Cardiac septum (tissue), 1 donor: Measurements from ENCODE around the gene SH2D3A. TPM values are rescaled to one million over a fixed set of nuclear protein-coding genes. Genes with fewer than 3 reads are reported as not detected.
"Not testable (repeated sequence)": the region's sequence is repeated elsewhere in the genome, so short reads cannot be mapped to it uniquely, and the experiment has no call there.

Experiments used
- DNase-seq: peaks from one replicate; pipeline ENCODE4 v3.0.0-alpha.2; 2020; ENCODE audit warnings: low spot score
- intact Hi-C: fragments of 100-400 bp; cut with DNase I; formaldehyde crosslinking; loops from one replicate; pipeline ENCODE4 v1.14.0; 2022
- long read RNA-seq: library from polyadenylated mRNA; unstranded; transcript quantifications from one replicate; pipeline ENCODE4 v2.0.0, GENCODE V29; 2021
- total RNA-seq: library from RNA; stranded (reverse); fragmentation: NEBNext Ultra II Directional; extraction: Animal tissue kit (Norgen Biotek cat#: 25700); gene quantifications from one replicate; pipeline ENCODE4 v1.2.1, GENCODE V29; 2021
- donor health status: DM: no; HTN: no; CAD: no.

SH2D3A gene
- 0.40 TPM for total RNA-seq
- long read RNA-seq: 0 reads

- intact Hi-C loops: no loop called here
- DNase-seq: peak; percentile 94
Measured at GRCh38 chr19:6767357-6768235, at the start of gene SH2D3A. Gene SH2D3A (minus strand): TSS chr19:6767435. CDS start chr19:6763748, 3,687 bp downstream.

GRCh38 chr19:6813659-6814058, 46.4 kb upstream of the SH2D3A start:
- intact Hi-C loops: no loop called here
- no peak for DNase-seq

GRCh38 chr19:6812612-6813011, 45.4 kb upstream of the SH2D3A start:
- DNase-seq: no peak
- intact Hi-C loops: no loop called here

GRCh38 chr19:6811906-6812305, 44.7 kb upstream of the SH2D3A start:
- DNase-seq: no peak
- intact Hi-C loops: no loop called here

GRCh38 chr19:6811378-6811777, 44.1 kb upstream of the SH2D3A start:
- DNase-seq: no peak
- intact Hi-C loops: no loop called here

- no peak for DNase-seq
- intact Hi-C loops: no loop called here
Measured at GRCh38 chr19:6809262-6809661, 42.0 kb upstream of the SH2D3A start.

- intact Hi-C loops: no loop called here
- no peak for DNase-seq
Measured at GRCh38 chr19:6808494-6808893, 41.3 kb upstream of the SH2D3A start.

- intact Hi-C loops: no loop called here
Measured at GRCh38 chr19:6807291-6807690, 40.1 kb upstream of the SH2D3A start.

GRCh38 chr19:6806488-6806887, 39.3 kb upstream of the SH2D3A start:
- DNase-seq: no peak
- intact Hi-C loops: no loop called here

More at GRCh38 chr19:6807291-6807690, 40.1 kb upstream of the SH2D3A start:
- no peak for DNase-seq

GRCh38 chr19:6803036-6803404, 35.8 kb upstream of the SH2D3A start:
- intact Hi-C loops: no loop called here
- no peak for DNase-seq

- peak; percentile 86 for DNase-seq
- intact Hi-C loops: no loop called here
Measured at GRCh38 chr19:6802336-6803035, 35.3 kb upstream of the SH2D3A start.

GRCh38 chr19:6801485-6802086, 34.4 kb upstream of the SH2D3A start:
- peak; percentile 91 for DNase-seq
- intact Hi-C loops: no loop called here

- no peak for DNase-seq
- intact Hi-C loops: no loop called here
Measured at GRCh38 chr19:6800991-6801484, 33.8 kb upstream of the SH2D3A start.

GRCh38 chr19:6800160-6800790, 33.0 kb upstream of the SH2D3A start:
- intact Hi-C loops: not testable (repeated sequence)

GRCh38 chr19:6797646-6798045, 30.4 kb upstream of the SH2D3A start:
- intact Hi-C loops: no loop called here
- DNase-seq: no peak

More at GRCh38 chr19:6800160-6800790, 33.0 kb upstream of the SH2D3A start:
- DNase-seq: not testable (repeated sequence)

GRCh38 chr19:6796278-6796677, 29.0 kb upstream of the SH2D3A start:
- no peak for DNase-seq
- intact Hi-C loops: no loop called here

GRCh38 chr19:6794686-6795431, 27.6 kb upstream of the SH2D3A start:
- intact Hi-C loops: no loop called here
- no peak for DNase-seq

- DNase-seq: no peak
- intact Hi-C loops: no loop called here
Measured at GRCh38 chr19:6793973-6794372, 26.7 kb upstream of the SH2D3A start.

- intact Hi-C loops: no loop called here
- DNase-seq: no peak
Measured at GRCh38 chr19:6793411-6793810, 26.2 kb upstream of the SH2D3A start.
